C1 segment of cervical spinal cord (tissue), 14 donors: ENCODE measurements around the gene ESR2.

ENCODE experiments used
- DNase-seq, 14 donors: peaks; one replicate each; lab custom pipeline; 2025; lab: John Stamatoyannopoulos, UW

The ESR2 gene

GRCh38 chr14:64266239-64266638 lies 27.9 kb downstream of the ESR2 start:
- DNase-seq: no peak

- DNase-seq: no peak
These were observed 28.9 kb downstream of the ESR2 start for GRCh38 chr14:64265222-64265621.

GRCh38 chr14:64260418-64260817 lies 33.8 kb downstream of the ESR2 start:
- no peak for DNase-seq

GRCh38 chr14:64255756-64256155 lies 38.4 kb downstream of the ESR2 start:
- DNase-seq: no peak

GRCh38 chr14:64253672-64254071 lies 40.5 kb downstream of the ESR2 start:
- no peak for DNase-seq

- DNase-seq: no peak
These were observed 44.8 kb downstream of the ESR2 start for GRCh38 chr14:64249363-64249762.

GRCh38 chr14:64248689-64249088 lies 45.5 kb downstream of the ESR2 start:
- DNase-seq: no peak

- DNase-seq: no peak
These were observed 47.0 kb downstream of the ESR2 start for GRCh38 chr14:64247195-64247594.

- DNase-seq: no peak
These were observed 47.5 kb downstream of the ESR2 start for GRCh38 chr14:64246688-64247087.

- no peak for DNase-seq
These were observed 48.7 kb downstream of the ESR2 start for GRCh38 chr14:64245491-64245890.

- DNase-seq: peak in 1 of 14 donors; percentile 2
These were observed 49.9 kb downstream of the ESR2 start for GRCh38 chr14:64244279-64244678.

GRCh38 chr14:64238631-64239030 lies 55.5 kb downstream of the ESR2 start:
- no peak for DNase-seq

- DNase-seq: no peak
These were observed 56.1 kb downstream of the ESR2 start for GRCh38 chr14:64238049-64238448.

- DNase-seq: no peak
These were observed 58.2 kb downstream of the ESR2 start for GRCh38 chr14:64235652-64236640.

GRCh38 chr14:64234877-64235651 lies 59.1 kb downstream of the ESR2 start:
- DNase-seq: peak in 1 of 14 donors; percentile 35

GRCh38 chr14:64233531-64234190 lies 60.5 kb downstream of the ESR2 start:
- DNase-seq: no peak

- no peak for DNase-seq
These were observed 61.2 kb downstream of the ESR2 start for GRCh38 chr14:64232944-64233343.

GRCh38 chr14:64232095-64232838 lies 61.9 kb downstream of the ESR2 start:
- no peak for DNase-seq

GRCh38 chr14:64229489-64229888 lies 64.7 kb downstream of the ESR2 start:
- no peak for DNase-seq

- DNase-seq: no peak
These were observed 66.3 kb downstream of the ESR2 start for GRCh38 chr14:64227856-64228255.

- no peak for DNase-seq
These were observed 68.9 kb downstream of the ESR2 start for GRCh38 chr14:64225151-64225757.
